ENCODE results near the gene TCERG1L. TPM values are rescaled to one million over a fixed set of nuclear protein-coding genes. Genes with fewer than 3 reads are reported as not detected.

TCERG1L gene
- total RNA-seq, 1 experiment from 2014 or later: not detected

DNA sequence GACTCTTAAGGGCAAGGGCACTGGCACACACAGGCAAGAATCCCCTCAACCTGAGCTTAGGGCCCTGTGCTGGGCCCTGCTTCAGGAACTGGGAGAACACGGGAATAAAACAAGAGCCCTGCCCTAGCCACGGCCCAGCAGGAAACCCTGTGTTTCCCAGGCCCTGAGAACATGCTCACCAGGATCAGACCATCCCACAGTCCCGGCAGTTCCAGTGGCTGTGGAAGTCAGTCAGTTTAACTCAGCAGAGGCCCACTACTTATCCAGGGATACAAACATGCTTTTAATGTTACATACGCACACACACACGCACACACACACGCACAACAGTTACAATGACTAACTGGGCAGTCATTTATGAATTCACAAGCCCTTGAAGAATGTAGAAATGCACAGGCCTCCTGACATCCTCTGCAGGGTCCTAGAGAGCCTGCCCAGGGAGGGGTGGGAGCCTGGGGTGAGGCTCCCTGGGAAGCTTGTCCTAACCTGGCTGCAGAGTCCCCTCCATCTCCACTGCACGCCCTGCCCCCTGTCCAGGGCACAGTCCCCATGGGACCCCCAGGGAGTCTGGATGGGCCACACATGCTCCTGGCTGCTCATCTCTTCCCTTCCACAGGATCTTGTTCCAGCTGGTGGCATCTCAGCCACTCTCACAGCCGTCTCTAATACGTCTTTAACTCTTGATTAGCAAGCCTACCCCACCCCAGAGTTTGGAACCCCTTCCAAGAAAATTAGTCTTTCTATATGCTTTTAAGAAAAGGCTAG lies 97.6 kb downstream of the TCERG1L start:
- Histone ChIP-seq H3K9me2 (replicated peaks; ENCODE audit: insufficient read depth, low read length) (no peaks in the 10 kb centered on the region), H3K9me3 (ENCODE audit: low read length) (no peaks in the 10 kb centered on the region), H3K36me3 (ENCODE audit: insufficient read depth, low read length) (no peaks in the 10 kb centered on the region), H3K9ac (ENCODE audit: low read length) (no peak overlapping the region), H3K27me3 (ENCODE audit: low read length) (no peaks in the 10 kb centered on the region), H4K20me1 (ENCODE audit: insufficient read depth, low read depth, low read length) (no peaks in the 10 kb centered on the region), H3K4me2 (ENCODE audit: low read depth, low read length, poor library complexity, severe bottlenecking) (no peak overlapping the region), H3K4me1 (ENCODE audit: low read length) (no peaks in the 10 kb centered on the region), H3K79me2 (ENCODE audit: low read length) (no peaks in the 10 kb centered on the region), H2AFZ (ENCODE audit: low read length) (no peak overlapping the region), H3K27ac (ENCODE audit: low read length) (no peak overlapping the region), H3K4me3 (ENCODE audit: low read length) (no peak overlapping the region)
- DNase-seq: no peak

DNA sequence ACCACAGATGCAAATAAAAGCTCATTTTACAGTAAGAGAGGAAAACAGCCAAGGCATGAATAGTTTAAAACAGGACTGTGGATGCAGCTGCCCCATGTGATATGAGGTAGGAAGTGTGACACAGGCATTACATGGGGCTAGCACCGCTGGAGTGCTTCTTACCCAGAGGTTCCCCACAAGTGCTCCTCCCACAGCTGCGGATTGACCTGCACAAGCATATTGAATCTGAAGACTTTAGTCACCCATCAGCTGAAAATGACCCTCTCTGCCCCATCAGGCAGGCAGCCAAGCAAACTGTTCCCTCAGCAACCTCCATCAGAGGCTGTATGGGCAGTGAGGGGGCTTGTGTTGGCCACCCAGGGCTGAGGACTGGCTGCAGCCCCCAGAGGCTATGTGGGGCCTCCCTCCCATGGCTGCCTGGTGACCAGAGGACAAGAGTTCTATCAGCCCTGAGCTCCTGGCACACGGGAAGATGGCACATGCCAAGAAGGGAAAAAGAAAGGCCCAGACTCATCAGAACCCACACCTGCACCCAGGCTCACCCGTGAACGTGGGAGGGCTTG lies 98.7 kb downstream of the TCERG1L start:
- Histone ChIP-seq H3K4me1 (ENCODE audit: low read length) (no peaks in the 10 kb centered on the region), H3K9ac (ENCODE audit: low read length) (no peak overlapping the region)

DNA sequence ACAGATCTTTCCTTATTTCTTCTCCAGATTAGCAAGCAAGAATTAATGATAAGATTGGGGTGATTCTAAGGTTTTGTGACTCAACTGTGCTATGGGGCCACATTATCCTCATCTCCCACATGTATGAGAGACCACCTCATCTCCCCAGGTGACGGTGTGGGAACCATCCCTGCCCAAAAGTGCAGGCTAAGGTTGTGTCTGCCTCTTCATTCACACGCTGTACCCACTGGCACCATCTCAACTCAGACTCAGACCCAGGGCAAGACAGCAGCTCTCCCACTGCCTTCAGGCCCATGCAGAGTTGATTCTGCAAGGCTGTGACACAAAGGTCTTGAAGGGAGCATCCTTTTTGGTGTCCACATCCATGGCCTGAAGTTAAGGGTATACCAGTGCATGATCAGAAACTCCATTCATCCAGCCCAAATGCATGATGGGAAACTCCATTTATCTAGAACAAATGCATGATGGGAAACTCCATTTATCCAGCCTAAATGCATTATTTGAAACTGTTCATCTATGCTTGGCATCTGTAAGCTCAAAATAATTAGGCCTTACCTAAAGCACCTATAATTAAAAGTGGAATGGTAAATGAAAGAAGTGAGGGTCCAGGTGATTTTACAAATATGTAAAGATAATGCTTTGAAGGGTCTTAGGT lies 99.4 kb downstream of the TCERG1L start:
- no peaks in the 10 kb centered on the region for H3K79me2 ChIP-seq (ENCODE audit: low read length)
- H3K27ac ChIP-seq (ENCODE audit: low read length): no peak overlapping the region
- no peaks in the 10 kb centered on the region for H4K20me1 ChIP-seq (ENCODE audit: insufficient read depth, low read depth, low read length)
- no peak overlapping the region for H3K4me2 ChIP-seq (ENCODE audit: low read depth, low read length, poor library complexity, severe bottlenecking)
- H3K4me1 ChIP-seq (ENCODE audit: low read length): no peaks in the 10 kb centered on the region
- no peak overlapping the region for H3K4me3 ChIP-seq (ENCODE audit: low read length)
- H2AFZ ChIP-seq (ENCODE audit: low read length): no peak overlapping the region
- H3K9me3 ChIP-seq (ENCODE audit: low read length): no peaks in the 10 kb centered on the region
- no peaks in the 10 kb centered on the region for H3K9me2 ChIP-seq (replicated peaks; ENCODE audit: insufficient read depth, low read length)
- no peaks in the 10 kb centered on the region for H3K36me3 ChIP-seq (ENCODE audit: insufficient read depth, low read length)
- H3K9ac ChIP-seq (ENCODE audit: low read length): no peak overlapping the region
- DNase-seq: no peak
- H3K27me3 ChIP-seq (ENCODE audit: low read length): no peaks in the 10 kb centered on the region

More for the DNA sequence above, 98.7 kb downstream of the TCERG1L start:
- H3K9me3 ChIP-seq (ENCODE audit: low read length): no peaks in the 10 kb centered on the region
- H3K36me3 ChIP-seq (ENCODE audit: insufficient read depth, low read length): no peaks in the 10 kb centered on the region
- no peaks in the 10 kb centered on the region for H3K27me3 ChIP-seq (ENCODE audit: low read length)
- no peaks in the 10 kb centered on the region for H3K9me2 ChIP-seq (replicated peaks; ENCODE audit: insufficient read depth, low read length)
- no peak for DNase-seq
- no peak overlapping the region for H3K4me3 ChIP-seq (ENCODE audit: low read length)
- no peaks in the 10 kb centered on the region for H3K79me2 ChIP-seq (ENCODE audit: low read length)
- no peaks in the 10 kb centered on the region for H4K20me1 ChIP-seq (ENCODE audit: insufficient read depth, low read depth, low read length)
- no peak overlapping the region for H3K27ac ChIP-seq (ENCODE audit: low read length)
- no peak overlapping the region for H2AFZ ChIP-seq (ENCODE audit: low read length)
- no peak overlapping the region for H3K4me2 ChIP-seq (ENCODE audit: low read depth, low read length, poor library complexity, severe bottlenecking)

DNA sequence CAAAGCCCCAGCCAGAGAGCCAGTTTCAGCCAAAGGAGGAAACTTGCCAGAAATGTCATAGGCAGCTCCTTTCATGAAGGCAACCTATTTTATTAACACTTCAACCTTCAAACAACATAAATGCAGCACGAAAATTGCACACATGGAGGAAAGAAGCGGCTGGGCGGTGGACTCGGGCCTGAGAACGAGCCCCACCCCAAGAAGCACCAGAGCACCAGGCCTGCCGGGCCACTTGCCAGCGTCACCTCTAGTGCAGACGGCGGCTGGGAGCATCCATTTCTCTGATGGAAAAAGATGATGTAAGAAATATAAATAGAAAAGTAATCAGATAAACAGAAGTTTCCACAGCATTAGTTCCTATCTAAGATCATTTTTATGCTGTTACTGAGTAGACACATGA lies 100.0 kb downstream of the TCERG1L start:
- Histone ChIP-seq H2AFZ (ENCODE audit: low read length) (no peak overlapping the region), H3K4me3 (ENCODE audit: low read length) (no peak overlapping the region), H3K36me3 (ENCODE audit: insufficient read depth, low read length) (no peaks in the 10 kb centered on the region), H3K27ac (ENCODE audit: low read length) (no peak overlapping the region), H3K9me3 (ENCODE audit: low read length) (no peaks in the 10 kb centered on the region), H3K4me1 (ENCODE audit: low read length) (no peaks in the 10 kb centered on the region), H3K9ac (ENCODE audit: low read length) (no peak overlapping the region), H3K27me3 (ENCODE audit: low read length) (no peaks in the 10 kb centered on the region), H4K20me1 (ENCODE audit: insufficient read depth, low read depth, low read length) (no peaks in the 10 kb centered on the region), H3K9me2 (replicated peaks; ENCODE audit: insufficient read depth, low read length) (no peaks in the 10 kb centered on the region), H3K4me2 (ENCODE audit: low read depth, low read length, poor library complexity, severe bottlenecking) (no peak overlapping the region), H3K79me2 (ENCODE audit: low read length) (no peaks in the 10 kb centered on the region)
- DNase-seq: no peak

DNA sequence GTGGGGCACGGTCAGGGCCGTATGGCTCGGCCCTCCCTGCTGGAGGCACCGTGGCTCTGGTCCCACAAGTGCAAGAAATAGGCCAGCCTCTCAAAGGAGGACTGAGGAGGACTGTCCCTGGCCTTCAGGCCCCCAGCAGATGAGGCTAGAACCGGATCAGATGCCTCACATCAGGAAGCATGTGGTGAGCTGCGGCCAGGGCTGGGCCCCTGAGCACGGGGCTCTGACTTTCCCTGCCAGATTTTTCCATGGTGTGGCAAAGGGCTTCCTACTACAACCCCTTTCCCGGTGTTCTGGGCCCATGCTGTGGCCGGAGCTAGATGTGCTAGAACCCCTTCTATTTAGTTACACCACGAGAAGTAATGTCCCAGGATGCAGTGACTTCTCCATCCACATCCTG lies 100.4 kb downstream of the TCERG1L start:
- Histone ChIP-seq H3K36me3 (ENCODE audit: insufficient read depth, low read length) (no peaks in the 10 kb centered on the region), H3K9ac (ENCODE audit: low read length) (no peak overlapping the region), H2AFZ (ENCODE audit: low read length) (no peak overlapping the region), H3K4me3 (ENCODE audit: low read length) (no peak overlapping the region), H3K9me2 (replicated peaks; ENCODE audit: insufficient read depth, low read length) (no peaks in the 10 kb centered on the region), H3K27me3 (ENCODE audit: low read length) (no peaks in the 10 kb centered on the region), H3K79me2 (ENCODE audit: low read length) (no peaks in the 10 kb centered on the region), H3K4me2 (ENCODE audit: low read depth, low read length, poor library complexity, severe bottlenecking) (no peak overlapping the region), H4K20me1 (ENCODE audit: insufficient read depth, low read depth, low read length) (no peaks in the 10 kb centered on the region), H3K9me3 (ENCODE audit: low read length) (no peaks in the 10 kb centered on the region), H3K27ac (ENCODE audit: low read length) (no peak overlapping the region), H3K4me1 (ENCODE audit: low read length) (no peaks in the 10 kb centered on the region)
- no peak for DNase-seq

DNA sequence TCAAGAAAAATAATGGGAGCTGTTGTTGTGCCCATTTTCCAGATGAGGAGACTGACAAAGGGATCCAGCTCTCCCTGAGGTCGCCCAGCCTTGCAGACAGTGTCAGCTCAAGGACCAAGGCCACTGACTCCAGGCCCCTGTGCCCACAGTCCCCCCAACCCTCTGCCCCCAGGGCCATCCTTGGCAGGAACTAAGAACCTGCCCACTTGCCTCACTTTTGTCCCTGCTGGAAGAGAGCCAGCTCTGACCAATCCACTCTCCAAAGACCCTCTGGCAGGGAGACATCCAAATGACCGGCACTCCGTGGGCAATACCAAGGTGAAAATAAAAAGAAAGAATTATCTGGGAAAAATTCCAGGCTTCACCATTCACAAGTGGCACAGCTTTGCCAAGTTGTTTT lies 101.3 kb downstream of the TCERG1L start:
- Histone ChIP-seq H3K79me2 (ENCODE audit: low read length) (no peaks in the 10 kb centered on the region), H3K36me3 (ENCODE audit: insufficient read depth, low read length) (no peaks in the 10 kb centered on the region), H3K9me2 (replicated peaks; ENCODE audit: insufficient read depth, low read length) (no peaks in the 10 kb centered on the region), H3K9me3 (ENCODE audit: low read length) (no peaks in the 10 kb centered on the region), H3K4me2 (ENCODE audit: low read depth, low read length, poor library complexity, severe bottlenecking) (no peak overlapping the region), H3K27ac (ENCODE audit: low read length) (no peak overlapping the region), H3K4me1 (ENCODE audit: low read length) (no peaks in the 10 kb centered on the region), H3K9ac (ENCODE audit: low read length) (no peak overlapping the region), H3K4me3 (ENCODE audit: low read length) (no peak overlapping the region), H3K27me3 (ENCODE audit: low read length) (no peaks in the 10 kb centered on the region), H2AFZ (ENCODE audit: low read length) (no peak overlapping the region), H4K20me1 (ENCODE audit: insufficient read depth, low read depth, low read length) (no peaks in the 10 kb centered on the region)
- no peak for DNase-seq

DNA sequence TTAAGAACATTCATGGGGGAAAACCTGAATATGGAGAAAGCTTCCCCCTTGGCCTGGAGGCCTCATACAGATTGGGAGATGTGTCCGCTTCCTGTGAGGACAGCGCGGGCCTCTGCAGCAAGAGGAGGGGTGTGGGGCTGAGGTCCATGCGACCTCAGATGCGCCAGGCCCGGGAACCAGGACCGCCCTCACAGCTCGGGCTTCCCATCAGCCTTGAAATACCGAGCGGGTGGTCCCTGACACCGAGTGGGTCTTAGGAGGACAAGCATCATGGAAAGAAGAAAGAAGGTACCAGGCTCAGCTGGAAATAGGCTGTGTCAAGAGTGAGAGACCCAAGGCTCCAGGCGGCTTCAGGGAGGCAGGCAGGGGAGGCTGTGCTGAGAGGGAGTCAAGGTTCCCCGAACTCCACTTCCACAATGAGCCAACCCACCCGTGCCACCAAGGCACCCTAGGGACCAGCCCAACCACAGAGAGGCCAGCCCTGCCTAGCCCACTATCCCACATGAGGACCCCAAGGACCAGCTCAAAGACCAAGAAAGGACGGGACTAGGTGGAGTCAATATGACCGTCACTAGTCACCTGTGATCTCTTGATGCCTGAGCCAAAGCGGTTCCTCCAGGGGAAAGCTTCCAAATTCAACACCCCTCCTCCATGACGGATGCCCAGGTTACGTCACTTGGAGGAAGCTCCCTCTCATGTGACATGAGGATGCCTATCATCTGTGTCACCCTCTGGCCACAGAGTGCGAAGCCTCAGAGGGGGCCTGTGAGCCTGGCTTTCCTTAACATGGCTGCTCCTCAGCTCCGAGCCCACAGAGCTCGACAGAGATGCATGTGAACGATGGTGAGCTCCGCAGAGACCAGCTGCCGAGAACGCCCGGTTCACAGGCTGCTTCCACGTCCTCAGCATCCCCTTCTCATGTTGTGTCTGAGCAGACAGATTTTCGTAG lies 103.7 kb downstream of the TCERG1L start:
- H4K20me1 ChIP-seq (ENCODE audit: insufficient read depth, low read depth, low read length): no peaks in the 10 kb centered on the region
- H3K36me3 ChIP-seq (ENCODE audit: insufficient read depth, low read length): no peaks in the 10 kb centered on the region
- H3K4me2 ChIP-seq (ENCODE audit: low read depth, low read length, poor library complexity, severe bottlenecking): no peak overlapping the region
- no peak overlapping the region for H3K27ac ChIP-seq (ENCODE audit: low read length)
- no peaks in the 10 kb centered on the region for H3K9me3 ChIP-seq (ENCODE audit: low read length)
- no peak overlapping the region for H3K9ac ChIP-seq (ENCODE audit: low read length)
- no peaks in the 10 kb centered on the region for H3K4me1 ChIP-seq (ENCODE audit: low read length)
- no peak for DNase-seq
- H3K4me3 ChIP-seq (ENCODE audit: low read length): no peak overlapping the region
- no peak overlapping the region for H2AFZ ChIP-seq (ENCODE audit: low read length)
- no peaks in the 10 kb centered on the region for H3K27me3 ChIP-seq (ENCODE audit: low read length)
- no peaks in the 10 kb centered on the region for H3K9me2 ChIP-seq (replicated peaks; ENCODE audit: insufficient read depth, low read length)
- no peaks in the 10 kb centered on the region for H3K79me2 ChIP-seq (ENCODE audit: low read length)

DNA sequence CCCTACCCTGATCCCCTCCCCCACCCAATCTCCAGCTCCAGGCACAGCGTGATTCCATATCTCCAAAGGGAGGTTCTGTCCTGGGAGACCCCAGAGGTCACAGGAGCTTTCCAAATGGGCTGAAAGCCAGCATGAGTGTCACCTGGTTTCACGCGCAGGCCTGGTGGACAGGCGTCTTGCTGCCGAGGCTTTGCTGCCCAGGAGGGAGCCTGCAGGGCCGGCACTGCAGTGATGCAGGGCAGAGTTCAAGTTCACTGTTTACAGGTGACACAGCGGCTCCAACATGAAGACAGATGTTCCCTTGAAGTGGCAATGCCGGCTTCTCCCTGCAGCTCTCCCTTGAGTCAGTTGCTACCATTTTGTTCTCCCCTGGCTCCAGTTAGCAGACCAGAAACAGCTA lies 104.3 kb downstream of the TCERG1L start:
- H3K9me2 ChIP-seq (replicated peaks; ENCODE audit: insufficient read depth, low read length): no peaks in the 10 kb centered on the region
- no peak for DNase-seq
- H4K20me1 ChIP-seq (ENCODE audit: insufficient read depth, low read depth, low read length): no peaks in the 10 kb centered on the region
- H3K9ac ChIP-seq (ENCODE audit: low read length): no peak overlapping the region
- H2AFZ ChIP-seq (ENCODE audit: low read length): no peak overlapping the region
- H3K36me3 ChIP-seq (ENCODE audit: insufficient read depth, low read length): no peaks in the 10 kb centered on the region
- no peaks in the 10 kb centered on the region for H3K9me3 ChIP-seq (ENCODE audit: low read length)
- no peak overlapping the region for H3K4me2 ChIP-seq (ENCODE audit: low read depth, low read length, poor library complexity, severe bottlenecking)
- no peak overlapping the region for H3K4me3 ChIP-seq (ENCODE audit: low read length)
- no peaks in the 10 kb centered on the region for H3K4me1 ChIP-seq (ENCODE audit: low read length)
- no peak overlapping the region for H3K27ac ChIP-seq (ENCODE audit: low read length)
- no peaks in the 10 kb centered on the region for H3K27me3 ChIP-seq (ENCODE audit: low read length)
- no peaks in the 10 kb centered on the region for H3K79me2 ChIP-seq (ENCODE audit: low read length)

Data from Karpas-422 (cell line).